ENCODE data around the gene FOXL1. TPM values are rescaled to one million over a fixed set of nuclear protein-coding genes. Genes with fewer than 3 reads are reported as not detected.

Gene FOXL1
- total and polyA plus RNA-seq, 12 donors: 0.18 to 2.1 (median 0.69) TPM

GRCh38 chr16:86597126-86597879 lies 19.0 kb downstream of the FOXL1 start:
- Histone ChIP-seq H3K27me3 (no peaks in the 10 kb centered on the region), H3K27ac (peak overlapping the region in 1 of 5 donors; percentile 29), H3K4me1 (replicated peaks in 1 of 2) (no peaks in the 10 kb centered on the region), H3K4me3 (no peak overlapping the region), H3K9me3 (replicated peaks in 1 of 3) (no peaks in the 10 kb centered on the region), H3K36me3 (replicated peaks in 1 of 2) (no peaks in the 10 kb centered on the region)
- no peak for TF ChIP-seq CTCF (IDR thresholded peaks at IDR 0.05)
- intact Hi-C loops (cut with DNase I): no loop called here
- 71 to 77% (median 73%) methylated on average over 18 of the region's 18 CpGs for WGBS, 4 donors
- DNase-seq: peak in 1 of 7 donors; percentile 14

GRCh38 chr16:86597880-86598606 lies 19.7 kb downstream of the FOXL1 start:
- Histone ChIP-seq H3K9me3 (replicated peaks in 1 of 3) (no peaks in the 10 kb centered on the region), H3K27me3 (no peaks in the 10 kb centered on the region), H3K4me1 (replicated peaks in 1 of 2) (no peaks in the 10 kb centered on the region), H3K4me3 (no peak overlapping the region), H3K27ac (peak overlapping the region in 1 of 5 donors; percentile 49), H3K36me3 (replicated peaks in 1 of 2) (no peaks in the 10 kb centered on the region)
- WGBS, 4 donors: 30 to 43% (median 40%) methylated on average over 6 to 7 of the region's 7 CpGs
- TF ChIP-seq CTCF (IDR thresholded peaks at IDR 0.05) (no peak), POLR2A (IDR thresholded peaks at IDR 0.05) (no peak)
- DNase-seq: peak in 1 of 7 donors; percentile 54
- intact Hi-C loops (cut with DNase I): no loop called here

GRCh38 chr16:86598607-86599565 lies 20.5 kb downstream of the FOXL1 start:
- H3K36me3 ChIP-seq (replicated peaks in 1 of 2): no peaks in the 10 kb centered on the region
- H3K27me3 ChIP-seq: no peaks in the 10 kb centered on the region
- H3K4me1 ChIP-seq (replicated peaks in 1 of 2): no peaks in the 10 kb centered on the region
- intact Hi-C loops (cut with DNase I): no loop called here
- TF ChIP-seq CTCF (IDR thresholded peaks at IDR 0.05): no peak
- TF ChIP-seq POLR2A (IDR thresholded peaks at IDR 0.05): no peak
- H3K4me3 ChIP-seq: no peak overlapping the region
- DNase-seq: peak in 1 of 7 donors; percentile 42
- whole genome bisulfite sequencing, 4 donors: 48 to 55% (median 52%) methylated on average over 21 to 22 of the region's 22 CpGs
- H3K27ac ChIP-seq: peak overlapping the region in 2 of 5 donors; percentile 22 to 49
- no peaks in the 10 kb centered on the region for H3K9me3 ChIP-seq (replicated peaks in 1 of 3)

GRCh38 chr16:86601356-86601755 lies 23.0 kb downstream of the FOXL1 start:
- intact Hi-C loops (cut with DNase I): no loop called here
- Histone ChIP-seq H3K36me3 (replicated peaks in 1 of 2) (no peaks in the 10 kb centered on the region), H3K4me1 (replicated peaks in 1 of 2) (no peaks in the 10 kb centered on the region), H3K4me3 (no peak overlapping the region), H3K27me3 (peaks cover 3% of the 10 kb centered on the region), H3K27ac (no peak overlapping the region), H3K9me3 (replicated peaks in 1 of 3) (no peaks in the 10 kb centered on the region)
- TF ChIP-seq POLR2A (IDR thresholded peaks at IDR 0.05) (no peak), CTCF (IDR thresholded peaks at IDR 0.05) (no peak)
- 66 to 100% (median 77%) methylated on average over 2 of the region's 2 CpGs for WGBS, 4 donors
- peak in 1 of 7 donors; percentile 15 for DNase-seq
